Measurements from ENCODE around the gene PKP3.

- no peak for TF ChIP-seq POLR2AphosphoS5 (IDR thresholded peaks at IDR 0.05; ENCODE audit: low read depth, low read length)
- TF ChIP-seq TAF1 (IDR thresholded peaks at IDR 0.05; ENCODE audit: borderline replicate concordance, insufficient read depth, low read length), result no peak
These were observed 52.9 kb downstream of the PKP3 start for GRCh38 chr11:446891-447290.
